ENCODE results near the gene ZFR2.
A peak's percentile ranks its signal among the peaks of the same experiment; 100 is the strongest.
"Not testable (repeated sequence)": the region's sequence is repeated elsewhere in the genome, so short reads cannot be mapped to it uniquely, and the experiment has no call there.

Gene ZFR2

DNA sequence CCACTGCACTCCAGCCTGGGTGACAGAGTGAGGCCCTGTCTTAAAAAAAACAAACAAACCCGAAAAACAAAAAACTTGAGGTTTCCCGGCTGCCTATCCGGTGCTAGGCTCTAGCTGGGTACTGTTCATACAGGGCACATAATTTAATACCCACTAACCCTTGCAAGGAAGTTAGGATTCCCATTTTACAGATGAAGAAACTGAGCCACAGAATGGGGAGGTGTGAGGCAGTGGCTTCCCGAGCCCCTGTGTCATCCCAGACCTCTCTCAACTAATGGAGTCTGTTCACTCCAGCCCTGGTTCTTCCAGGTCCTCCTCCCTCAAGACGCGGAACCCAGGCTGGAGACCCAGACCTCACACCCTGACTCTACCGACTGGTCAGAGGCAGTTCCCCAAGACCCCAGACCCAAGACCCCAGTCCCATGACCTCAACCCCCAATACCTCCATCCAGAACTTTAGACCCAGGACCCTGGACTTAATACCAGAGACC, 107.9 kb downstream of the ZFR2 start:
- H3K27ac ChIP-seq, result peak overlapping the region; percentile 96
- DNase-seq (ENCODE audit: low read depth, low spot score), result no peak

DNA sequence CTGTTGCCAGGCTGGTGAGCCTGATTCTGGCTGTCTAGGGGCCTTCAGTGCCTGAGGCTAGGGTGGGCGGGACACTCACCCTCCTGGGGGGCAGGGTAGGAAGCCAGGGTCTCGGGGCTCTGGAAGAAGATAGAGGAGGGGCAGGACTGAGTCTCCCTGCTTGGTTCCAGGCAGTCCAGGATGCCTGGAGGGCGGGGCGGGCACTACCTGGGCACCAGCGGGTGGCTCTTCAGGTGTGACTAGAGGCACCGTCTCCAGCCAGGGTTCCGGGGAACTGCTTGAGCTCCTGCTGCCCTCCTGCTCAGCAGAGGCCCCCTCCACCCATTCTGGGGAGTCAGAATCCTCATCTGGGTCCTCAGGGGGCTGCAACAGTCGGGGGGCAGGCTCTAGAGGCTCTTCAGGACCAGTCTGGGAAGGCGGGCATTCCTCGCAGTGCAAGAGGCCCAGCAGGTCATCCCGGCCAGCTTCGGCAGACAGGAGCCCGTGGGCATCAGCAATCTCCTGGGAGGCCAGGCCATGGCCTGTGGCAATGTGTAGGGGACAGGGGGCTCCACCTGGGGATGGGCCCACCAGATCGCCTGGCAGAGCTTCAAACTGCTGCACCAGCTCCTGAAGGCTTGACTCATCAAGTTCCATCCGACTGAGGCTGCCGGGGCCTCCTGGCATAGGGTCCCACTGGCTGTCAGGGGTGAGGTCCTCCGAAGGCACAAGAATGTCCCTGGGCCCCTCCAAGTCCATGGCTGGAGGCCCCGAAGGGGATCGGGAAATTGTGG, 109.2 kb downstream of the ZFR2 start:
- DNase-seq (ENCODE audit: low read depth, low spot score), result no peak
- no peak overlapping the region for H3K27ac ChIP-seq

DNA sequence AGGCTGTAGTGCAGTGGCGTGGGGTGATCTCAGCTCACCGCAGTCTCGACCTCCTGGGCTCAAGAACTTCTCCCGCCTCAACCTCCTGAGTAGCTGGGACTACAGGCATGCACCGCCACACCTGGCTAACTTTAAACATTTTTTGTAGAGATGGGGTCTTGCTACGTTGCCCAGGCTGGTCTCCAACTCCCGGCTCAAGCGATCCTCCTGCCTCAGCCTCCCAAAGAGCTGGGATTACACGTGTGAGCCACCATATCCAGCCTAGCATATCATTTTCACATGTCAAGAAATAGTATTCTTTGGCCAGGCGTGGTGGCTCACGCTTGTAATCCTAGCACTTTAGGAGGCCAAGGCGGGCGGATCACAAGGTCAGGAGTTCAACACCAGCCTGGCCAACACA, 110.5 kb downstream of the ZFR2 start:
- DNase-seq (ENCODE audit: low read depth, low spot score); H3K27ac ChIP-seq: not testable (repeated sequence)

DNA sequence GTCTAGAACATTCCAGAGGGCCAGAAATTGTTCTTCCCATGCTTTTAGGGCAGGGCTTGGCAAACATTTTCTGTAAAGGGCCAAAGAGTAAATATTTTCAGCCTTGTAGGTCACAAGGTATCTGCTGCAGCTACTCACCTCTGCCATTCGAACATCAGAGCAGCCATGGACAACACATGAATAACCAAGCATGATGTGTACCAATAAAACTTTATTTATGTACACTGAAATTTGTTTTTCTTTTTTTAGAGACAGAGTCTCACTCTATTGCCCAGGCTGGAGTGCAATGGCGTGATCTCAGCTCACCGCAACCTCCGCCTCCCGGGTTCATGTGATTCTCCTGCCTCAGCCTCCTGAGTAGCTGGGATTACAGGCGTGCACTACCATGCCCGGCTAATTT, 111.1 kb downstream of the ZFR2 start:
- H3K27ac ChIP-seq; DNase-seq (ENCODE audit: low read depth, low spot score): not testable (repeated sequence)

Data from epithelial cell of prostate (primary cell).